HUES6 (cell line): ENCODE results near the gene ATP8B3.

Source experiments
- H3K27ac ChIP-seq: 2 replicates; pipeline ENCODE4 v1.7.0; 2013; ENCODE audit warnings: low read depth, mild to moderate bottlenecking, low read length, inconsistent platforms
- H3K27me3 ChIP-seq: 2 replicates; pipeline ENCODE4 v1.6.1; 2013; ENCODE audit warnings: low read length; ENCODE audit not compliant: control insufficient read depth, insufficient read depth
- H3K36me3 ChIP-seq: 2 replicates; pipeline ENCODE4 v1.6.1; 2013; ENCODE audit warnings: low read length; ENCODE audit not compliant: control insufficient read depth, insufficient read depth
- H3K4me1 ChIP-seq: 2 replicates; pipeline ENCODE4 v1.6.1; 2013; ENCODE audit warnings: low read length; ENCODE audit not compliant: control insufficient read depth, insufficient read depth
- H3K4me3 ChIP-seq: 2 replicates; pipeline ENCODE4 v1.5.1; 2013; ENCODE audit warnings: low read depth, low read length
- H3K9ac ChIP-seq: one replicate; pipeline ENCODE4 v1.6.1; 2013; ENCODE audit warnings: mild to moderate bottlenecking, low read length
- H3K9me3 ChIP-seq: 2 replicates; pipeline ENCODE4 v1.6.1; 2013; ENCODE audit warnings: low read depth, low read length; ENCODE audit not compliant: control insufficient read depth, insufficient read depth

ATP8B3 gene

GRCh38 chr19:1749373-1750342 lies 62.4 kb downstream of the ATP8B3 start:
- Histone ChIP-seq H3K27ac (no peak overlapping the region), H3K9ac (no peak overlapping the region), H3K36me3 (no peaks in the 10 kb centered on the region), H3K4me1 (peaks cover 25% of the 10 kb centered on the region), H3K27me3 (peaks cover 96% of the 10 kb centered on the region), H3K9me3 (no peaks in the 10 kb centered on the region), H3K4me3 (peak overlapping the region; percentile 49)

GRCh38 chr19:1748873-1749341 lies 63.2 kb downstream of the ATP8B3 start:
- Histone ChIP-seq H3K27me3 (peaks cover 95% of the 10 kb centered on the region), H3K9me3 (no peaks in the 10 kb centered on the region), H3K4me3 (peak overlapping the region; percentile 49), H3K36me3 (no peaks in the 10 kb centered on the region), H3K27ac (no peak overlapping the region), H3K9ac (no peak overlapping the region), H3K4me1 (peaks cover 24% of the 10 kb centered on the region)

- Histone ChIP-seq H3K4me3 (peak overlapping the region; percentile 49), H3K36me3 (no peaks in the 10 kb centered on the region), H3K27ac (no peak overlapping the region), H3K4me1 (peaks cover 24% of the 10 kb centered on the region), H3K27me3 (peaks cover 92% of the 10 kb centered on the region), H3K9ac (no peak overlapping the region), H3K9me3 (no peaks in the 10 kb centered on the region)
Observed at GRCh38 chr19:1748115-1748872, 63.8 kb downstream of the ATP8B3 start.

GRCh38 chr19:1747285-1748114 lies 64.6 kb downstream of the ATP8B3 start:
- Histone ChIP-seq H3K9ac (peak overlapping the region; percentile 22), H3K4me3 (peak overlapping the region; percentile 51), H3K4me1 (peaks cover 24% of the 10 kb centered on the region)

GRCh38 chr19:1746401-1747284 lies 65.4 kb downstream of the ATP8B3 start:
- Histone ChIP-seq H3K4me1 (peaks cover 24% of the 10 kb centered on the region), H3K9ac (peak overlapping the region; percentile 11), H3K27ac (no peak overlapping the region), H3K4me3 (peak overlapping the region; percentile 51), H3K9me3 (no peaks in the 10 kb centered on the region), H3K27me3 (peaks cover 86% of the 10 kb centered on the region), H3K36me3 (no peaks in the 10 kb centered on the region)

More at GRCh38 chr19:1747285-1748114, 64.6 kb downstream of the ATP8B3 start:
- Histone ChIP-seq H3K27me3 (peaks cover 92% of the 10 kb centered on the region), H3K36me3 (no peaks in the 10 kb centered on the region), H3K9me3 (no peaks in the 10 kb centered on the region), H3K27ac (no peak overlapping the region)

- H3K27me3 ChIP-seq = peaks cover 80% of the 10 kb centered on the region
- no peak overlapping the region for H3K27ac ChIP-seq
- H3K4me3 ChIP-seq = peak overlapping the region; percentile 43
- H3K9ac ChIP-seq = no peak overlapping the region
- H3K9me3 ChIP-seq = no peaks in the 10 kb centered on the region
- peaks cover 24% of the 10 kb centered on the region for H3K4me1 ChIP-seq
- H3K36me3 ChIP-seq = no peaks in the 10 kb centered on the region
Observed at GRCh38 chr19:1745589-1746031, 66.5 kb downstream of the ATP8B3 start.

- Histone ChIP-seq H3K9me3 (peaks cover 4% of the 10 kb centered on the region; the same call in 1 of the 2 replicates), H3K4me1 (peaks cover 24% of the 10 kb centered on the region), H3K36me3 (no peaks in the 10 kb centered on the region), H3K27me3 (peaks cover 80% of the 10 kb centered on the region), H3K9ac (no peak overlapping the region), H3K4me3 (peak overlapping the region; percentile 43), H3K27ac (no peak overlapping the region)
Observed at GRCh38 chr19:1744822-1745563, 67.1 kb downstream of the ATP8B3 start.

GRCh38 chr19:1744133-1744665 lies 67.9 kb downstream of the ATP8B3 start:
- Histone ChIP-seq H3K36me3 (no peaks in the 10 kb centered on the region), H3K9me3 (peaks cover 4% of the 10 kb centered on the region; the same call in 1 of the 2 replicates), H3K27ac (no peak overlapping the region), H3K4me1 (peaks cover 23% of the 10 kb centered on the region), H3K4me3 (no peak overlapping the region), H3K27me3 (peaks cover 78% of the 10 kb centered on the region), H3K9ac (no peak overlapping the region)

- Histone ChIP-seq H3K4me3 (no peak overlapping the region), H3K27me3 (peaks cover 76% of the 10 kb centered on the region), H3K9ac (no peak overlapping the region)
Observed at GRCh38 chr19:1742989-1743696, 68.9 kb downstream of the ATP8B3 start.

More at GRCh38 chr19:1742989-1743696, 68.9 kb downstream of the ATP8B3 start:
- peaks cover 16% of the 10 kb centered on the region for H3K4me1 ChIP-seq
- H3K27ac ChIP-seq = no peak overlapping the region
- H3K9me3 ChIP-seq = peaks cover 4% of the 10 kb centered on the region; the same call in 1 of the 2 replicates
- no peaks in the 10 kb centered on the region for H3K36me3 ChIP-seq
